ENCODE results near the gene ZFHX3. TPM values are rescaled to one million over a fixed set of nuclear protein-coding genes. Genes with fewer than 3 reads are reported as not detected.

ZFHX3 gene
- total and polyA plus RNA-seq, 2 of the 8 experiments (the other 6 are each of a cell fraction or from before 2014, with no cell fraction given) = 0.08 to 0.99 TPM

DNA sequence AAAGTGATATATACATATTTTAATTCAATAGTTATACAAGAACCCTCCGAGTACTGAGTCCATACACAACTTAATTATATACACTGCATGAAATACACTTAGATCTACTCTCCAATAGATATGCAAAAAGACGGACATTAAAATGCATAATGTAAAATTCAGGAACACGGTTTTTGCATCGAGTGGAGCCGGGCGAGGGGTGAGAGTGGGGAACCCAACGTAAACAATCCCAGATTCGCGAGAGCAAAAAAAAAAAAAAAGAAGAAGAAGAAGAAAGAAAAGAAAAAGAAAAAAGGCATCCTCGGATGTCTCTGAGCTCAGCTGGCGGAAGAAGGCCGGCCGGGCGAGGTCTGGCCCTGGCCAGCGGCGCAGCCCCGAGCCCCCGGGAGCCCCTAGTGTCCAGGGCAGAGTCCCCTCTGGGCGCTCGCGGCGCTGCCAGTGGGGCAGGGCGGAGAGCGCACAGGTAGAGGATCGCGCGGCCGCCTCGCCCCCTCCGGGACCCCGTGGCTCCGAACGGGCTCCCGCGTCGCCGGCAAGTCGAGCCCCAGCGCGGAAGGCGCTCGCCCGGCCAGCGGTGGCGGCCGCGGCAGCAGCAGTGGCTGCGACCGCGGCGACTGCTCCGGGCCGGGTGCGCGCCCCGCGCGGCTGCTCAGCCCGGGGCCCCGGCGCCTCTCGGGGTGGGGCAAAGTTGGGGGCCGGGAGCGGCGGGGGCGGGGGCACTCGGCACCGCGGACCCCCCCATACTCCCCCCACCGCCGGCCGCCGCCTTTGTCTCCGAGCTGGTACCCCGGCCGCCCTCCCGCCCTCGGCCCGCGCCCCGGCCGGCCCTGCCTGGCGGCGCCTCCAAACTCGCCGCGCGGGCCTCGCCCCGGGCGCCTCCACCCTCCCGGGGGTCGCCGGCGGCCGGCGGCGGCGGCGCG, 9.6 kb upstream of the ZFHX3 start (continued):
- TF ChIP-seq, protein P1, sequence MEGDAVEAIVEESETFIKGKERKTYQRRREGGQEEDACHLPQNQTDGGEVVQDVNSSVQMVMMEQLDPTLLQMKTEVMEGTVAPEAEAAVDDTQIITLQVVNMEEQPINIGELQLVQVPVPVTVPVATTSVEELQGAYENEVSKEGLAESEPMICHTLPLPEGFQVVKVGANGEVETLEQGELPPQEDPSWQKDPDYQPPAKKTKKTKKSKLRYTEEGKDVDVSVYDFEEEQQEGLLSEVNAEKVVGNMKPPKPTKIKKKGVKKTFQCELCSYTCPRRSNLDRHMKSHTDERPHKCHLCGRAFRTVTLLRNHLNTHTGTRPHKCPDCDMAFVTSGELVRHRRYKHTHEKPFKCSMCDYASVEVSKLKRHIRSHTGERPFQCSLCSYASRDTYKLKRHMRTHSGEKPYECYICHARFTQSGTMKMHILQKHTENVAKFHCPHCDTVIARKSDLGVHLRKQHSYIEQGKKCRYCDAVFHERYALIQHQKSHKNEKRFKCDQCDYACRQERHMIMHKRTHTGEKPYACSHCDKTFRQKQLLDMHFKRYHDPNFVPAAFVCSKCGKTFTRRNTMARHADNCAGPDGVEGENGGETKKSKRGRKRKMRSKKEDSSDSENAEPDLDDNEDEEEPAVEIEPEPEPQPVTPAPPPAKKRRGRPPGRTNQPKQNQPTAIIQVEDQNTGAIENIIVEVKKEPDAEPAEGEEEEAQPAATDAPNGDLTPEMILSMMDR (IDR thresholded peaks at IDR 0.05; ENCODE audit: control extremely low read depth in 1 of 3, insufficient read depth in 1 of 3, low read depth in 1 of 3, low read length in 3 of 3) = 0 out of 4 replicates have a peak, but pooled peaks of 1 of the 3 experiments have one; percentile 3
- TF ChIP-seq CTBP2 (IDR thresholded peaks at IDR 0.05; ENCODE audit: borderline replicate concordance, insufficient read depth, insufficient read length, low read length) = peak; percentile 62
